HG03139 (cell line): ENCODE data around the gene TENM3.
A peak's percentile ranks its signal among the peaks of the same experiment; 100 is the strongest.
"Not testable (repeated sequence)": the region's sequence is repeated elsewhere in the genome, so short reads cannot be mapped to it uniquely, and the experiment has no call there.

Experiments
- ATAC-seq: cut with Tn5 transposase; IDR thresholded peaks from one replicate; pipeline ENCODE4 v1.9.1; 2021; ENCODE audit not compliant: unreplicated experiment

The TENM3 gene

GRCh38 chr4:182801636-182802035, 558.4 kb downstream of the TENM3 start:
- ATAC-seq, result no peak

DNA sequence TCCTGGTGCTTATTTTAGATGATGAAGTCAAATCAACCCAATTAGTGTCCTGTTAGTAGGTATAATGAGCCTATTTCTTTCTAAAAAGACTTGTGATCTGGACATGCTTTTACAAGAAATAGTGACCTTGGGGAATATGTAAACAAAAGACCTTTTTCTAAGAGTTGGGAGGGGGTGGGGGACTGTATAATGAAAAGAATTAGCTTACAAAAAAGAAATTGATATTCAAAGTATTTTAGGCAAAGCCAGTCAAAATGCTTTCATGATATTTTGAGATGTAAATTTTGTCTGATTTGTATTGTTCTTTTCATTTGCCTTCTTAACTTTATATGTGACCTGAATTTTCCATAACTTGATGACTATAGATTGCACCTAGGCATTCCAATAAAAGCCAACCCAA, 559.4 kb downstream of the TENM3 start:
- no peak for ATAC-seq

- no peak for ATAC-seq
Measured at GRCh38 chr4:182803235-182803634, 560.0 kb downstream of the TENM3 start.

DNA sequence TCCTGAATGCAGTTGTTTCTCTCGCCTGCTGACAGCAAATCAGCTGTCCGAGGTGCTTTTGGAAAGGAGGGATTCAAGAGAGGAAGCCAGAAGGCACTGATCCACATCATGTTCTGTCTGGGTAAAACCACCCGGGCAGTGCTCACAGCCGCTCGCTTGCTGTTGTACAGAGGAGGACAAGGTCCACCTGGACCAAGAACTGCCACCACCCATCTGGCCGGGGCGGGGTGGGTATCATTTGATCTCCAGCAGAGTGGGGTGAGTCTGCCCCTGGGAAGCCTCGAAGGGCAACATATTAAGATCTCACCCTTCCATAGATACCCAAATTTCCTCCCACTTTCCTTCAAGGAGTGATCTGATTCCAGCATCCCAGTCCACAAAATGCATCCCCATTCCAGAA, 560.9 kb downstream of the TENM3 start:
- ATAC-seq, result no peak

GRCh38 chr4:182805321-182805720, 562.1 kb downstream of the TENM3 start:
- no peak for ATAC-seq

DNA sequence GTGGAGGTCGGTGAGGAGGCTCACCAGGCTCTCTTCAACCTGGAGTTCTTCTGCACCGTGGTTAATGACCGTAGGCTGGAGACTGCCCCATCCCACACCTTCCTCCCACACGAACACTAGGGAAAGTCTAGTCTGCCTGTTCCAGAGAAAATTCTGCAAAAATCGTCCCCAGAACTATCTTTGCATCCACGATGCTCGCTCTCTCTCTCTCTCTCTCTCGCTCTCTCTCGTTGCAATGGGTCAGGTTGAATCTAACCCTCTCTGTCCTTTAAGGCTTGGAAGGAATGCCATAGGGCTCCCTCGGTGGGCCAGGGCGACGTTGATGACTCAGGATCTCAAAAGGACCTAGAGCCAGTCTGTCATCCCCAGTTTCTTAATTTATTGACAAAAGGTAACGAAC, 562.5 kb downstream of the TENM3 start:
- ATAC-seq, result no peak

GRCh38 chr4:182806259-182807252, 563.4 kb downstream of the TENM3 start:
- peak; percentile 57 for ATAC-seq

GRCh38 chr4:182807346-182807745, 564.1 kb downstream of the TENM3 start:
- ATAC-seq, result no peak

- no peak for ATAC-seq
Measured at GRCh38 chr4:182807767-182808548, 564.8 kb downstream of the TENM3 start.

DNA sequence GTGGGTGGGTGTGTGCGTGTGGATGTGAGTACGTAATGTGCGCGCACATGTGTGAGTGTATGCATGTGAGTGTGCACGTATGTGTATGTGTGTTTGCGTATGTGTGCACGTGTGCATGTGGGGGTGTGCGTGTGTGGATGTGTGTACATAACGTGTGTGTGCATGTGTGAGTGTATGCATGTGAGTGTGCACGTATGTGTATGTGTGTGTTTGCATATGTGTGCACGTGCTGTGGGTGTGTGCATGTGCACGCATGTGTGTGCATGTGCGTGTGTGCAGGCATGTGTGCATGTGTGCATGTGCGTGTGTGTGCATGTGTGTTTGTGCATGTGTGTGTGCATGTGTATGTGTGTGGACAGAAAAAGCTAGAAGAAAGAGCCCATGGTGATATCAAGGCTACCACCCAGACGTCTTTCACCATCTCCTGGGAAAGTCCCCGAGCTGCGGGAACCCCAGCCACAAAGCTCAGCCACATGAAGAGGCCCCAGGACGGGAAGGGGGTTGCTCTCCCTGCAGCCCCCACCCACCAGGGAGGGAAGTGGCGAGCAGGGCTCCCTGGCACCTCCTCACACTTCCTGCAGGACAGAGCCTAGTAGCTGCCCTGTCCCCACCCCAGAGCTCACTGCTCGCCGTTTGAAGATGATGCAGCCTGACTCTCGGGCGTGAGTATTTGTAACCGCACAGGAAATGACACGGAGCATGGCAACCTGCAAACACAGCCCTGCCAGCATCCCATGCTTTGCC, 565.6 kb downstream of the TENM3 start:
- peak; percentile 86 for ATAC-seq

GRCh38 chr4:182809417-182810102, 566.4 kb downstream of the TENM3 start:
- ATAC-seq, result peak; percentile 7

GRCh38 chr4:182810103-182810615, 567.0 kb downstream of the TENM3 start:
- no peak for ATAC-seq

DNA sequence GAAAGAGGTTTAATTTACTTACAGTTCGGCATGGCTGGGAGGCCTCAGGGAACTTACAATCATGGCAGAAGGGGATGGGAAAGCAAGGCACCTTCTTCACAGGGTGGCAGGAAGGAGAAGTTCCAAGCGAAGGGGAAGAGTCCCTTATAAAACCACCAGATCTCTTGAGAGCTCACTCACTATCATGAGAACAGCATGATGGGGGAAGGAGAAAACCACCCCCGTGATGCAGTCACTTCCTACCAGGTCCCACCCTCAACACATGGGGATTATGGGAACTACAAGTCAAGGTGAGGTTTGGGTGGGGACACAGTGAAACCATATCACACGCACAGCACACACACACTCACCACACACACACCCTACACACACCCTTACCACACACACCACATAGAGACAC, 569.7 kb downstream of the TENM3 start:
- no peak for ATAC-seq

DNA sequence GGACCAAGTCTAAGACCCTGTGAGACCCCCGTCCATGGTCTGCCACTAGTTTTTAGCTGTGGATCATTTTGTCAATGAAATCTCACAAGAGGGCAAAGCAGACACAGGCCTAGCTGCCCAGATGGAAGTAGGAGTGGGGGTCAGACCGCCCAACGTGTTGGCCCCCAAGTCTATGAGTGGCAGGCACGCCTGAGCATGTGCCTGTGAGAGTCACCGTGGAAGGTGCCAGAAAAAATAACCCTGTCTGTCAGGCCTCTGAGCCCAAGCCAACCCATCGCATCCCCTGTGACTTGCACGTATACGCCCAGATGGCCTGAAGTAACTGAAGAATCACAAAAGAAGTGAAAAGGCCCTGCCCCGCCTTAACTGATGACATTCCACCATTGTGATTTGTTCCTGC, 570.9 kb downstream of the TENM3 start:
- ATAC-seq, result not testable (repeated sequence)

GRCh38 chr4:182818926-182819730, 575.9 kb downstream of the TENM3 start:
- ATAC-seq, result no peak

- ATAC-seq, result no peak
Measured at GRCh38 chr4:182819751-182820150, 576.5 kb downstream of the TENM3 start.

DNA sequence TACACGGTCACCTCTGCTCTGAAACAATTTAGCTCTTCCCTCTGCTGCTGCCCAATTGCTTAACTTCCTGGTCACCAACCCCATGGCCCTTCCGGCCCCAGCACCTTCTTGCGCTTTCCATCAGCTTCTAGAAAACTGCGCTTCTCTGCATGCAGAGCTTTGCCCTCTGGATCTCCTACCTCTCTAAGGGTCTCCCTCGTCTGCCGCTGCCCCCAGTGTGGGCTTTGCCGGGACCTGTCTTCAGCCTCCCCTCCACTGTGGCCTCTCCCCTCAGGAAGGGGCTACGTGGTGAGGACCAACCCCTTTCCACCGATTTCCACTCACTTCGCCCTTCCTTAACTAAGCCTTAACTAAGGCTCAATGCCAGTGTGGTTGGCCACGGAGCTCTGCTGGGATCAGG, 579.4 kb downstream of the TENM3 start:
- no peak for ATAC-seq

GRCh38 chr4:182823576-182823975, 580.4 kb downstream of the TENM3 start:
- no peak for ATAC-seq

- no peak for ATAC-seq
Measured at GRCh38 chr4:182825003-182825402, 581.8 kb downstream of the TENM3 start.

DNA sequence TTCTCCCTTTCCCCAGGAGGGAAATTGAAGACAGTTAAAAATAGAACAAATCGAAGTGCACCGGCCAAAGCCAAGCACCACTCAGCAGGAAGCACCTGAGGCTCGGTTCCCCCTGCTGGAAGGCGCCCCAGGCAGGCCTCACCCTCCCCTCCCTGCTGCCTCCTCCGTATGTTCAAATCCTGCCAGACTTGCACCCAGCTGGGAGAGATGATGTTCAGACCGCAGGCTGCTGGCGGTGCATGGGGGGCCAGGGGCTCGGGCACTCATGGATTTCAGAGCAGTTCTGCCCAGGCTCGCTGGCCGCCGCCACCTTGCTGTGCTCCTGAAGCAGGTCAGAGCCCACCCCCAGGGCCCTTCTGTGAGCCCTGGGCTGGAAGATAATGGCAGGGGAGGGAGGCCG, 582.6 kb downstream of the TENM3 start:
- ATAC-seq, result no peak
